Tibial artery (tissue), 4 donors: ENCODE results near the gene ZNF865.

ENCODE experiments used
- DNase-seq, 2 donors: peaks; one replicate each; pipeline ENCODE4 v3.0.0-alpha.2; 2019
- H3K27ac ChIP-seq, 2 donors: fragments of 200-600 bp; sonication (generic) in 1 of 2; 1 replicate in 1 of 2; 2 replicates in 1 of 2; pipeline ENCODE4 v1.5.1; 2018 to 2019; ENCODE audit warnings: mild to moderate bottlenecking in 1 of 2
- H3K27me3 ChIP-seq, 2 donors: fragments of 200-600 bp; sonication (generic) in 1 of 2; one replicate each; pipeline versions ENCODE4 v1.5.1 to v1.6.0; 2016 to 2019
- H3K36me3 ChIP-seq, 3 donors: fragments of 200-600 bp; sonication (generic) in 2 of 3; one replicate each; pipeline ENCODE4 v1.5.1; 2016 to 2019; ENCODE audit warnings: mild to moderate bottlenecking in 2 of 3
- H3K4me1 ChIP-seq, 4 donors: fragments of 200-600 bp; sonication (generic) in 2 of 4; 1 replicate in 3 of 4; 2 replicates in 1 of 4; pipeline ENCODE4 v1.5.1; 2016 to 2019
- H3K4me3 ChIP-seq, 2 donors: fragments of 200-600 bp; sonication (generic) in 1 of 2; 1 replicate in 1 of 2; 2 replicates in 1 of 2; pipeline ENCODE4 v1.5.1; 2018 to 2019; ENCODE audit warnings: mild to moderate bottlenecking in 2 of 2
- H3K9me3 ChIP-seq, 3 donors: fragments of 200-600 bp; sonication (generic) in 1 of 3; one replicate each; pipeline ENCODE4 v1.5.1; 2016 to 2019
- CTCF ChIP-seq, 2 experiments: fragments of 200-600 bp in 1 of 2; fragments of 450-650 bp in 1 of 2; IDR thresholded peaks; one replicate each; pipeline ENCODE4 v1.5.1; 2017 to 2019; ENCODE audit warnings: antibody characterized with exemption in 2 of 2, mild to moderate bottlenecking in 1 of 2, moderate library complexity in 1 of 2
- intact Hi-C: fragments of 100-400 bp; cut with DNase I; formaldehyde crosslinking; loops from one replicate; pipeline ENCODE4 v1.15.0; 2023; ENCODE audit warnings: low total_unique reads

Gene ZNF865

GRCh38 chr19:55611983-55612645 lies 6.7 kb downstream of the ZNF865 start:
- no peaks in the 10 kb centered on the region for H3K9me3 ChIP-seq
- H3K4me1 ChIP-seq, result peaks cover 0 to 21% (median 9%) of the 10 kb centered on the region in 4 donors
- TF ChIP-seq CTCF (IDR thresholded peaks at IDR 0.05), result no peak
- no peaks in the 10 kb centered on the region for H3K27me3 ChIP-seq
- H3K36me3 ChIP-seq, result peaks cover 18 to 68% (median 39%) of the 10 kb centered on the region in 3 donors
- H3K4me3 ChIP-seq, result no peak overlapping the region
- H3K27ac ChIP-seq, result no peak overlapping the region
- DNase-seq, result no peak
- intact Hi-C loops, result no loop called here

GRCh38 chr19:55613396-55613795 lies 7.9 kb downstream of the ZNF865 start:
- intact Hi-C loops, result no loop called here
- DNase-seq, result no peak
- Histone ChIP-seq H3K27ac (no peak overlapping the region), H3K36me3 (peaks cover 26 to 75% (median 48%) of the 10 kb centered on the region in 3 donors), H3K4me1 (peaks cover 0 to 13% (median 4%) of the 10 kb centered on the region in 4 donors), H3K27me3 (no peaks in the 10 kb centered on the region), H3K9me3 (no peaks in the 10 kb centered on the region), H3K4me3 (no peak overlapping the region)
- no peak for TF ChIP-seq CTCF (IDR thresholded peaks at IDR 0.05)

GRCh38 chr19:55613930-55614710 lies 8.7 kb downstream of the ZNF865 start:
- TF ChIP-seq CTCF (IDR thresholded peaks at IDR 0.05), result no peak
- H3K4me3 ChIP-seq, result no peak overlapping the region
- DNase-seq, result no peak
- H3K27ac ChIP-seq, result no peak overlapping the region
- H3K9me3 ChIP-seq, result no peaks in the 10 kb centered on the region
- H3K27me3 ChIP-seq, result no peaks in the 10 kb centered on the region
- H3K36me3 ChIP-seq, result peaks cover 26 to 73% (median 48%) of the 10 kb centered on the region in 3 donors
- H3K4me1 ChIP-seq, result peaks cover 0 to 13% (median 4%) of the 10 kb centered on the region in 4 donors
- intact Hi-C loops, result no loop called here

- no peak overlapping the region for H3K27ac ChIP-seq
- no peak overlapping the region for H3K4me3 ChIP-seq
- peaks cover 26 to 65% (median 48%) of the 10 kb centered on the region in 3 donors for H3K36me3 ChIP-seq
- no peaks in the 10 kb centered on the region for H3K9me3 ChIP-seq
- no peak for DNase-seq
- intact Hi-C loops, result no loop called here
- TF ChIP-seq CTCF (IDR thresholded peaks at IDR 0.05), result no peak
- H3K4me1 ChIP-seq, result peaks cover 0 to 13% (median 3%) of the 10 kb centered on the region in 4 donors
- H3K27me3 ChIP-seq, result no peaks in the 10 kb centered on the region
Observed at GRCh38 chr19:55614711-55615542, 9.5 kb downstream of the ZNF865 start.

GRCh38 chr19:55615543-55616394 lies 10.3 kb downstream of the ZNF865 start:
- intact Hi-C loops, result no loop called here
- no peak for TF ChIP-seq CTCF (IDR thresholded peaks at IDR 0.05)
- Histone ChIP-seq H3K36me3 (peaks cover 26 to 63% (median 40%) of the 10 kb centered on the region in 3 donors), H3K9me3 (no peaks in the 10 kb centered on the region), H3K4me1 (peaks cover 0 to 11% (median 3%) of the 10 kb centered on the region in 4 donors), H3K27me3 (no peaks in the 10 kb centered on the region), H3K4me3 (no peak overlapping the region), H3K27ac (no peak overlapping the region)
- DNase-seq, result no peak
